Measurements from ENCODE around the gene FNDC3B. TPM values are rescaled to one million over a fixed set of nuclear protein-coding genes. Genes with fewer than 3 reads are reported as not detected.
A peak's percentile ranks its signal among the peaks of the same experiment; 100 is the strongest.

FNDC3B gene
- total RNA-seq, 4 donors from 2014 or later: 59.8 to 72.6 (median 65.6) TPM

- peaks cover 0 to 13% (median 6%) of the 10 kb centered on the region in 4 donors for H3K36me3 ChIP-seq
- peaks cover 67 to 82% (median 74%) of the 10 kb centered on the region in 4 donors for H3K4me1 ChIP-seq
- DNase-seq (ENCODE audit: extremely low spot score): no peak
- intact Hi-C loops (cut with DNase I): no loop called here
- no peaks in the 10 kb centered on the region for H3K9me3 ChIP-seq
- TF ChIP-seq CTCF (IDR thresholded peaks at IDR 0.05) (no peak), POLR2AphosphoS5 (IDR thresholded peaks at IDR 0.05) (no peak), POLR2A (IDR thresholded peaks at IDR 0.05; ENCODE audit: low read depth) (no peak), EP300 (IDR thresholded peaks at IDR 0.05) (no peak)
- no peaks in the 10 kb centered on the region for H3K27me3 ChIP-seq
- H3K27ac ChIP-seq (replicated peaks in 1 of 4): peak overlapping the region; percentile 60 to 83 (median 66)
- H3K4me3 ChIP-seq: no peak overlapping the region
- 93% methylated on average over 9 of the region's 9 CpGs for WGBS
Measured at GRCh38 chr3:172128858-172129257, 89.5 kb downstream of the FNDC3B start.

- WGBS: 38% methylated on average over 1 of the region's 1 CpG
- no peaks in the 10 kb centered on the region for H3K9me3 ChIP-seq
- H3K36me3 ChIP-seq: peaks cover 0 to 7% (median 3%) of the 10 kb centered on the region in 4 donors
- intact Hi-C loops (cut with DNase I): no loop called here
- DNase-seq (ENCODE audit: extremely low spot score): no peak
- TF ChIP-seq EP300 (IDR thresholded peaks at IDR 0.05): no peak
- no peak for TF ChIP-seq CTCF (IDR thresholded peaks at IDR 0.05)
- no peak for TF ChIP-seq POLR2AphosphoS5 (IDR thresholded peaks at IDR 0.05)
- TF ChIP-seq POLR2A (IDR thresholded peaks at IDR 0.05; ENCODE audit: low read depth): no peak
- peak overlapping the region; percentile 60 to 83 (median 66) for H3K27ac ChIP-seq (replicated peaks in 1 of 4)
- H3K27me3 ChIP-seq: no peaks in the 10 kb centered on the region
- peaks cover 65 to 85% (median 76%) of the 10 kb centered on the region in 4 donors for H3K4me1 ChIP-seq
- no peak overlapping the region for H3K4me3 ChIP-seq
Measured at GRCh38 chr3:172129498-172129849, 90.1 kb downstream of the FNDC3B start.

- H3K4me1 ChIP-seq: peaks cover 63 to 84% (median 75%) of the 10 kb centered on the region in 4 donors
- intact Hi-C loops (cut with DNase I): loop anchor here (5.0 kb wide), 1 partner anchor 72 kb away; no protein-coding TSS in a partner anchor
- peak overlapping the region; percentile 60 to 83 (median 66) for H3K27ac ChIP-seq (replicated peaks in 1 of 4)
- H3K4me3 ChIP-seq: no peak overlapping the region
- WGBS: 40% methylated on average over 16 of the region's 16 CpGs
- H3K36me3 ChIP-seq: peaks cover 0 to 4% (median 0%) of the 10 kb centered on the region in 4 donors
- TF ChIP-seq POLR2A (IDR thresholded peaks at IDR 0.05; ENCODE audit: low read depth) (no peak), POLR2AphosphoS5 (IDR thresholded peaks at IDR 0.05) (peak; percentile 81 to 89)
- H3K27me3 ChIP-seq: no peaks in the 10 kb centered on the region
- no peaks in the 10 kb centered on the region for H3K9me3 ChIP-seq
- peak; percentile 97 for DNase-seq (ENCODE audit: extremely low spot score)
Measured at GRCh38 chr3:172129850-172130716, 90.7 kb downstream of the FNDC3B start.

GRCh38 chr3:172130717-172131050 is 91.3 kb downstream of the FNDC3B start:
- DNase-seq (ENCODE audit: extremely low spot score): no peak
- Histone ChIP-seq H3K4me3 (no peak overlapping the region), H3K27ac (replicated peaks in 1 of 4) (peak overlapping the region; percentile 60 to 83 (median 66)), H3K27me3 (no peaks in the 10 kb centered on the region), H3K36me3 (peaks cover 0 to 4% (median 0%) of the 10 kb centered on the region in 4 donors), H3K4me1 (peaks cover 63 to 84% (median 75%) of the 10 kb centered on the region in 4 donors), H3K9me3 (no peaks in the 10 kb centered on the region)
- intact Hi-C loops (cut with DNase I): loop anchor here (5.0 kb wide), 1 partner anchor 72 kb away; no protein-coding TSS in a partner anchor
- TF ChIP-seq POLR2AphosphoS5 (IDR thresholded peaks at IDR 0.05) (no peak), POLR2A (IDR thresholded peaks at IDR 0.05; ENCODE audit: low read depth) (no peak), CTCF (IDR thresholded peaks at IDR 0.05) (no peak), EP300 (IDR thresholded peaks at IDR 0.05) (no peak)
- 63% methylated on average over 2 of the region's 2 CpGs for WGBS

GRCh38 chr3:172131746-172132145 is 92.4 kb downstream of the FNDC3B start:
- DNase-seq (ENCODE audit: extremely low spot score): no peak
- Histone ChIP-seq H3K27ac (replicated peaks in 1 of 4) (peak overlapping the region in 2 of 4 donors; percentile 4 to 21), H3K9me3 (no peaks in the 10 kb centered on the region), H3K4me3 (no peak overlapping the region), H3K36me3 (peaks cover 0 to 4% (median 0%) of the 10 kb centered on the region in 4 donors), H3K4me1 (peaks cover 63 to 84% (median 75%) of the 10 kb centered on the region in 4 donors), H3K27me3 (no peaks in the 10 kb centered on the region)
- 96% methylated on average over 1 of the region's 1 CpG for WGBS
- no peak for TF ChIP-seq CTCF (IDR thresholded peaks at IDR 0.05)
- no peak for TF ChIP-seq POLR2A (IDR thresholded peaks at IDR 0.05; ENCODE audit: low read depth)
- TF ChIP-seq POLR2AphosphoS5 (IDR thresholded peaks at IDR 0.05): no peak
- TF ChIP-seq EP300 (IDR thresholded peaks at IDR 0.05): no peak
- intact Hi-C loops (cut with DNase I): loop anchor here (5.0 kb wide), 1 partner anchor 71 kb away; no protein-coding TSS in a partner anchor

Data from esophagus muscularis mucosa (tissue), 4 donors.